GM12878 (cell line): ENCODE results near the gene PEAR1. TPM values are rescaled to one million over a fixed set of nuclear protein-coding genes. Genes with fewer than 3 reads are reported as not detected.

Source experiments
- ATAC-seq: fragments of 200-7000 bp; cut with Tn5 transposase; 3 replicates; pipeline ENCODE4 v1.9.1; 2020; ENCODE audit warnings: mild to moderate bottlenecking, moderate library complexity
- Bru-seq: library from RNA; stranded (reverse); fragments of 400-500 nt; gene quantifications from one replicate; lab custom pipeline; 2021; lab: Mats Ljungman, UMichigan
- BruChase-seq, 2 experiments: library from RNA; stranded (reverse); fragments of 400-500 nt; gene quantifications; one replicate each; lab custom pipeline; 2021; lab: Mats Ljungman, UMichigan
- BruUV-seq: library from RNA; stranded (reverse); fragments of 400-500 nt; replicated peaks from 2 replicates; lab custom pipeline; 2021; lab: Mats Ljungman, UMichigan
- CTCF ChIA-PET: fragments of 300-600 bp; sonication (Branson Sonifier 250); formaldehyde crosslinking; extraction: SDS; loops from one replicate; lab custom pipeline; 2021; ENCODE audit warnings: inconsistent platforms; lab: Yijun Ruan, JAX
- POLR2A ChIA-PET: fragments of 350-600 bp; formaldehyde crosslinking; extraction: SDS; loops from one replicate; lab custom pipeline; 2021; ENCODE audit warnings: inconsistent platforms; lab: Charles Lee
- RAD21 ChIA-PET: fragments of 300-600 bp; sonication (Branson Sonifier 250); formaldehyde crosslinking; loops from one replicate; lab custom pipeline; 2023; ENCODE audit warnings: antibody characterized with exemption; ENCODE audit not compliant: unreplicated experiment; lab: Charles Lee
- SMC1A ChIA-PET: fragments of 300-600 bp; sonication (Branson Sonifier 250); formaldehyde crosslinking; loops from one replicate; lab custom pipeline; 2023; ENCODE audit not compliant: unreplicated experiment, uncharacterized antibody; lab: Charles Lee
- DNase-seq: peaks from one replicate; pipeline ENCODE4 v3.0.0-alpha.2; 2011; ENCODE audit warnings: low read depth, low spot score
- FAIRE-seq: peaks from 3 replicates; lab custom pipeline; 2011; peaks lifted over from hg19 to GRCh38; lab: Jason Lieb, UNC
- H2AFZ ChIP-seq: 2 replicates; pipeline ENCODE4 v1.6.0; 2011; ENCODE audit warnings: low read depth, low read length, control low read depth; ENCODE audit not compliant: control insufficient read depth
- H3K27ac ChIP-seq: 2 replicates; pipeline ENCODE4 v1.5.1; 2011; ENCODE audit warnings: control low read depth; ENCODE audit not compliant: control insufficient read depth, insufficient read depth
- H3K27me3 ChIP-seq, 2 experiments: replicated peaks in 1 of 2; 2 replicates each; pipeline versions ENCODE4 v1.6.0 to v1.6.1; 2011; ENCODE audit warnings: low read length in 1 of 2; ENCODE audit not compliant: control insufficient read depth in 2 of 2, insufficient read depth in 2 of 2
- H3K36me3 ChIP-seq, 2 experiments: 2 replicates each; pipeline ENCODE4 v1.5.1; 2011; ENCODE audit warnings: low read length in 1 of 2; ENCODE audit not compliant: control insufficient read depth in 2 of 2, insufficient read depth in 2 of 2
- H3K4me1 ChIP-seq: 2 replicates; pipeline ENCODE4 v1.6.1; 2011; ENCODE audit warnings: mild to moderate bottlenecking, low read length, moderate library complexity, mixed read lengths; ENCODE audit not compliant: control insufficient read depth, insufficient read depth
- H3K4me2 ChIP-seq: 2 replicates; pipeline ENCODE4 v1.6.0; 2011; ENCODE audit warnings: control low read depth; ENCODE audit not compliant: control insufficient read depth, insufficient read depth
- H3K4me3 ChIP-seq: fragments of 200-600 bp; sonication (generic); 2 replicates; pipeline ENCODE4 v1.5.1; 2016
- H3K79me2 ChIP-seq: 2 replicates; pipeline ENCODE4 v1.6.0; 2011; ENCODE audit warnings: low read length; ENCODE audit not compliant: control insufficient read depth, insufficient read depth
- H3K9ac ChIP-seq: 2 replicates; pipeline ENCODE4 v1.8.0; 2011; ENCODE audit warnings: low read length, control low read depth, mixed read lengths; ENCODE audit not compliant: control insufficient read depth, insufficient read depth
- H3K9me3 ChIP-seq: replicated peaks from 3 replicates; pipeline ENCODE4 v1.5.1; 2011; ENCODE audit warnings: mild to moderate bottlenecking, low read length; ENCODE audit not compliant: control insufficient read depth, insufficient read depth
- H4K20me1 ChIP-seq: 2 replicates; pipeline ENCODE4 v1.6.0; 2011; ENCODE audit not compliant: control insufficient read depth, insufficient read depth
- PKNOX1 ChIP-seq: fragments of 450-650 bp; IDR thresholded peaks from 2 replicates; pipeline ENCODE4 v1.6.1; 2016; ENCODE audit warnings: mild to moderate bottlenecking
- SUZ12 ChIP-seq: fragments of 200-600 bp; sonication (generic); IDR thresholded peaks from one replicate; pipeline ENCODE4 v1.6.1; 2018; ENCODE audit warnings: antibody characterized with exemption, mild to moderate bottlenecking; ENCODE audit not compliant: unreplicated experiment
- WGBS: methylation state at CpG from one replicate; pipeline ENCODE4 v1.1.6; 2016; ENCODE audit warnings: low lambda C conversion rate; ENCODE audit not compliant: insufficient replicate concordance, insufficient coverage; ENCODE audit errors: missing lambda C conversion rate; 5-methylcytosine and 5-hydroxymethylcytosine counted together
- in situ Hi-C: fragments of 300-500 bp; cut with MboI; formaldehyde crosslinking; loops from 9 replicates; pipeline ENCODE4 v1.14.3; 2018; ENCODE audit warnings: mixed read lengths
- intact Hi-C: fragments of 100-400 bp; cut with micrococcal nuclease; formaldehyde crosslinking; loops from one replicate; pipeline ENCODE4 v1.14.2; 2022; ENCODE audit not compliant: unreplicated experiment
- long read RNA-seq, 2 experiments: library from polyadenylated mRNA; unstranded; transcript quantifications; one replicate each; pipeline ENCODE4 v2.0.0, GENCODE V29; 2019 to 2020
- polyA minus RNA-seq, 3 experiments: library from RNA; depleted of rRNA, polyadenylated mRNA; stranded (reverse); fragments of >200 nt; gene quantifications; 2 replicates each; pipeline ENCODE4 v1.2.3, GENCODE V29; 2011
- polyA plus RNA-seq, 11 experiments: library from polyadenylated mRNA; depleted of rRNA in 4 of 11; unstranded in 6 of 11; stranded (reverse) in 5 of 11; fragments of >200 nt; fragmentation: Nextera tagmentation in 4 of 11; fragmentation: Illumina TruSeq in 1 of 11; extraction: Ambion mirVana in 4 of 11; extraction: Trizol in 1 of 11; gene quantifications; 1 replicate in 1 of 11; 2 replicates in 10 of 11; pipeline versions ENCODE4 v1.2.1 to v1.2.3, GENCODE V29; 2011 to 2016; ENCODE audit warnings: inconsistent platforms in 2 of 11, missing spikeins in 2 of 11, low read depth in 1 of 11
- total RNA-seq, 4 experiments: library from RNA; depleted of rRNA in 3 of 4; stranded (reverse); fragments of >200 nt in 3 of 4; fragmentation: Illumina TruSeq in 1 of 4; extraction: Trizol in 1 of 4; gene quantifications; 2 replicates each; pipeline versions ENCODE4 v1.2.1 to v1.2.3, GENCODE V29; 2013 to 2021

The PEAR1 gene
- not detected in 2 replicates for total RNA-seq (2013; cell fraction: nucleolus; rRNA removed)
- total RNA-seq (2014; rRNA removed) (under 0.01 TPM in 1 of 2 replicates, not detected in the other), total RNA-seq (2014; rRNA removed; fragmentation: Illumina TruSeq; extraction: Trizol) (not detected in 2 replicates), total RNA-seq (2021) (not detected in 2 replicates), polyA plus RNA-seq (2011; rRNA removed) (not detected in 2 replicates), polyA plus RNA-seq (2014; fragmentation: Illumina TruSeq; extraction: Trizol) (not detected in 2 replicates), polyA plus RNA-seq (2014; fragmentation: Nextera tagmentation; extraction: Ambion mirVana) (not detected), polyA plus RNA-seq (2014; rRNA removed) (not detected in 2 replicates), polyA plus RNA-seq (2016; fragmentation: Nextera tagmentation; extraction: Ambion mirVana) (not detected), polyA minus RNA-seq (2011; rRNA and poly(A)+ RNA removed) (not detected in 2 replicates), Bru-seq, nascent RNA (percentile 9 among the genes with signal in this experiment), BruChase-seq, experiment 1, labeled RNA remaining after a 6-hour chase (percentile 15 among the genes with signal in this experiment), BruChase-seq, experiment 2, labeled RNA remaining after a 2-hour chase (percentile 9 among the genes with signal in this experiment)
- polyA plus RNA-seq (2011; ENCODE audit: low read depth): not detected
- polyA plus RNA-seq (2011; cell fraction: cytosol; rRNA removed): 0.02 TPM in 1 of 2 replicates, not detected in the other
- polyA plus RNA-seq (2011; cell fraction: nucleus; rRNA removed): 0.06 and 0.09 TPM in 2 replicates
- polyA plus RNA-seq (2012): 0.04 and 0.05 TPM in 2 replicates
- not detected in 2 replicates for polyA minus RNA-seq (2011; cell fraction: cytosol; rRNA and poly(A)+ RNA removed)
- polyA minus RNA-seq (2011; cell fraction: nucleus; rRNA and poly(A)+ RNA removed): not detected in 2 replicates
- long read RNA-seq, experiment 1: 0 reads
- long read RNA-seq, experiment 2: 0 reads

- no peak within 1 kb of the TSS for H2AFZ ChIP-seq
- H3K36me3 ChIP-seq: no peaks in the 10 kb centered on the region
- WGBS: 31% methylated on average over 44 of the region's 60 CpGs
- no peak within 1 kb of the TSS for H3K4me3 ChIP-seq
- H3K27me3 ChIP-seq: peaks cover 5 to 11% of the 10 kb centered on the region in 2 experiments
- no peak for FAIRE-seq
- H3K79me2 ChIP-seq: no peaks in the 10 kb centered on the region
- H3K27ac ChIP-seq: no peak within 1 kb of the TSS
- CTCF ChIA-PET: interaction anchor here (0.6 to 5.7 kb wide), 10 partner anchors 10 to 181 kb away, joined by 3 to 90 read pairs (median 5); partner anchors contain the start of gene NTRK1
- no peaks in the 10 kb centered on the region for H3K9me3 ChIP-seq
- no peak for DNase-seq
- POLR2A ChIA-PET: interaction anchor here (0.6 kb wide), 2 partner anchors 82 to 124 kb away, joined by 4 to 5 read pairs; no protein-coding TSS in a partner anchor
- H3K4me2 ChIP-seq: no peak within 1 kb of the TSS
- TF ChIP-seq PKNOX1: no peak
- peak; percentile 83 for TF ChIP-seq SUZ12
- TF ChIP-seq, all 136 proteins: peak for 1
- Histone ChIP-seq H3K9ac (no peak within 1 kb of the TSS), H4K20me1 (no peaks in the 10 kb centered on the region), H3K4me1 (no peaks in the 10 kb centered on the region)
- intact Hi-C loops (no loop called here), in situ Hi-C loops (no loop called here)
- no TSS peak for BruUV-seq
- ChIA-PET RAD21 (interaction anchor here (4.2 to 4.3 kb wide), 2 partner anchors 32 to 166 kb away, joined by 27 to 46 read pairs; partner anchors contain the start of genes ISG20L2, METTL25B and NTRK1), SMC1A (interaction anchor here (1.4 to 5.2 kb wide), 2 partner anchors 166 to 181 kb away, joined by 5 to 50 read pairs; partner anchors contain the start of genes ISG20L2 and METTL25B)
- no peak for ATAC-seq
These were observed at the start of gene PEAR1 for GRCh38 chr1:156893048-156893953. TSS of gene PEAR1 (plus strand) at chr1:156893718. CDS start at chr1:156903927, 10,209 bp downstream.
